Subcutaneous adipose tissue (tissue), 4 donors: ENCODE data around the gene FSTL5. TPM values are rescaled to one million over a fixed set of nuclear protein-coding genes. Genes with fewer than 3 reads are reported as not detected.

ENCODE experiments used
- CTCF ChIP-seq: fragments of 450-650 bp; IDR thresholded peaks from one replicate; pipeline ENCODE4 v1.5.1; 2016; ENCODE audit warnings: low read depth, mild to moderate bottlenecking, control low read depth, antibody characterized with exemption, moderate library complexity
- total RNA-seq, 4 donors: library from RNA; depleted of rRNA; stranded (reverse); fragments of >200 nt; gene quantifications; one replicate each; pipeline ENCODE4 v1.1.0, GENCODE V29; 2016

The FSTL5 gene
- total RNA-seq, 4 donors from 2014 or later, result 0.33 TPM; not detected in 3

- no peak for TF ChIP-seq CTCF
Measured at GRCh38 chr4:161841759-161842158, 322.0 kb downstream of the FSTL5 start.

DNA sequence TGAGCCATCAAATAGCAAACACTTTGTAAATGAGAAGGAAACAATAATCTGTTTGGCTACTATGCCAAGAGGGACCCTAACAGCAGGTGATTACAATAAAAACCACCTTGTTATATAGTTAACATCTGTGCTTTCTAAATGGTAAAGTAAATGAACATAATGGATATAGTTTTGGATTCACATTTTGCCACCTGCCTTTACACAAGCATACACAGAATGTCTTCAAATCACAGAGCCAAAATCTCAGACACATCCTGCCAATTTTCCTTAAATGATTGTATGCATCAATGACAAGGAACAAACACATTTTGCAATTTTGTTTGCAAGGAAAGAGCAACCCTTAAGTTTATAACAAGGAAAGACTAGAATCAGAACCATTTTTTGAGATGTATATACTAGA, 334.2 kb downstream of the FSTL5 start:
- no peak for TF ChIP-seq CTCF

- TF ChIP-seq CTCF, result no peak
Measured at GRCh38 chr4:161828061-161828460, 335.7 kb downstream of the FSTL5 start.

DNA sequence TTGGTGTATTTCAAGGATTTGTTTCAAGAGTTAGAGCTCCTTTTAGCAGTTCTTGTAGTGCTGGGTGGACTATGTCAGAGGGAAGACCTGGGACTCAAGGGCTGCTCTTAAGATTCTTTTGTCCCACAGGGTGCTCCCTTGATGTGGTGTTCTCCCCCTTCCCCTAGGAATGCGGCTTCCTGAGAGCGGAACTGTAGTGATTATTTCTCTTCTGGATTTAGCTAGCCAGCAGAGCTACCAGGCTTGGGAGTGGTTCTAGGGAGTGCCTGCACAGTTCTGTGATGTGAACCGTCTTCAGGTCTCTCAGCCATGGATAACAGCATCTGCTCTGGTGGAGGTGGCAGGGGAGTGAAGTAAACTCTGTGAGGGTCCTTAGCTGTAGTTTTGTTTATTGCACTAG, 336.8 kb downstream of the FSTL5 start:
- no peak for TF ChIP-seq CTCF

DNA sequence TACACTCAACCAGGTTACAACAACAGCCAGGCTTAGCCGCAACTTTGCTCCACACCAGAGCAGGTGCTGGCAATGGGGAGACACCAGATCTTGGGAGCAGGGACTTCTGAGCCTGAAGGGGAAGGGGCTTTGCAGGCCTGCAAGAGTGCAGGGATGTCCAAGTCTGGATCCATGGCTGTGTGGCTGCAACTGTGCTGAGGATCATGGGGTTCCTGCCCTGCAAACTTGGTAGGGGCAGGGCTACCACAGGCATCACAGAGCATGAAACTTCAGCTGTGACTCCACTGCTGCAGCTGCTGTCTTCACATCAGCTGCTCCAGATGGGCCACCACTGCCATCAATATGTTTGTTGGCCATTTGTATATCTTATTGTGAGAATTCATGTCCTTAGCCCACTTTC, 340.4 kb downstream of the FSTL5 start:
- no peak for TF ChIP-seq CTCF

DNA sequence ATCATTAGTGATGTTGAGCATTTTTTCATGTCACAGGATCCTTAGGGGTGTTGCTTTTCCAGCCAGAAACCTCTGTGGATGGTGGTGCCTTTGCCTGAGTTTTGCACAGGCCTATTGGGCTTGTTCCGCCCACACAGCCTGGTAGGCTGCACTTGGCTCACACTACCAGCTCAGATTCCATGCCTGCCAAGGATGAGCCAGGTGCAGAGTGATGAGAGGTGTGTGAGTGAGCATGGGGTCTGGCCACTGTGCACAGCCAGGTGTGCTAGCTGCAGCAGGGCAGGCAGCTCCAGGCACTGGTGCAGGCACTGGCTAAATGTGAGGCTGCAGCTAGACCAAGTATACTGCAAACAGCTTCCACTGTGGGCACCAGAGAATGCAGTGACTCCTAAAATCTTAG, 341.6 kb downstream of the FSTL5 start:
- TF ChIP-seq CTCF, result no peak

DNA sequence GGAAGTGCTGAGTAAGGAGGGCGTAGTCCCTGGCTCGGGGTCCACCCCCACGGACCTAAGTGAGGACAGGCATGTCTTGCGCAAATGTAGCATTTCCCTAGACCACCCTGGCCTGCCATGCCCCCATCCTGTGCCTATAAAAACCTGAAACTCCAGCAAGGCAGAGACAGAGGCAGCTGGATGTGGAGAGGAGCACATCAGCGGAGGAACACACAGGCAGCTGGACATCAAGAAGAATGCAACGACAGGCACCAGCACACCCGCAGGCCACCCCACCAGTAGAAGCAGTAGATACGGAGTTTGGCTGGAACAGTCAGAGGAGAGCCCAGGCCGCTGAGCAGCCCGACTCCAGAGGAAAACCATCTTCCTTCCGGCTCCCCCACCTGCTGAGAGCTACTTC, 345.9 kb downstream of the FSTL5 start:
- no peak for TF ChIP-seq CTCF

- TF ChIP-seq CTCF, result no peak
Measured at GRCh38 chr4:161816958-161817357, 346.8 kb downstream of the FSTL5 start.
